ENCODE measurements around the gene NUDT14. TPM values are rescaled to one million over a fixed set of nuclear protein-coding genes. Genes with fewer than 3 reads are reported as not detected.

NUDT14 gene
- total and polyA plus RNA-seq, 12 donors: 4.1 to 55.8 (median 36.6) TPM

- no peak for DNase-seq
- intact Hi-C loops (cut with DNase I): no loop called here
- Histone ChIP-seq H3K27me3 (no peaks in the 10 kb centered on the region), H3K27ac (no peak overlapping the region), H3K9me3 (replicated peaks in 1 of 3) (peaks cover 0 to 6% (median 0%) of the 10 kb centered on the region in 3 donors), H3K4me1 (replicated peaks in 1 of 2) (no peaks in the 10 kb centered on the region), H3K36me3 (replicated peaks in 1 of 2) (no peaks in the 10 kb centered on the region), H3K4me3 (no peak overlapping the region)
- 94 to 96% (median 95%) methylated on average over 31 to 60 of the region's 60 CpGs for WGBS, 4 donors
- no peak for TF ChIP-seq POLR2A (IDR thresholded peaks at IDR 0.05)
- TF ChIP-seq, protein P1, sequence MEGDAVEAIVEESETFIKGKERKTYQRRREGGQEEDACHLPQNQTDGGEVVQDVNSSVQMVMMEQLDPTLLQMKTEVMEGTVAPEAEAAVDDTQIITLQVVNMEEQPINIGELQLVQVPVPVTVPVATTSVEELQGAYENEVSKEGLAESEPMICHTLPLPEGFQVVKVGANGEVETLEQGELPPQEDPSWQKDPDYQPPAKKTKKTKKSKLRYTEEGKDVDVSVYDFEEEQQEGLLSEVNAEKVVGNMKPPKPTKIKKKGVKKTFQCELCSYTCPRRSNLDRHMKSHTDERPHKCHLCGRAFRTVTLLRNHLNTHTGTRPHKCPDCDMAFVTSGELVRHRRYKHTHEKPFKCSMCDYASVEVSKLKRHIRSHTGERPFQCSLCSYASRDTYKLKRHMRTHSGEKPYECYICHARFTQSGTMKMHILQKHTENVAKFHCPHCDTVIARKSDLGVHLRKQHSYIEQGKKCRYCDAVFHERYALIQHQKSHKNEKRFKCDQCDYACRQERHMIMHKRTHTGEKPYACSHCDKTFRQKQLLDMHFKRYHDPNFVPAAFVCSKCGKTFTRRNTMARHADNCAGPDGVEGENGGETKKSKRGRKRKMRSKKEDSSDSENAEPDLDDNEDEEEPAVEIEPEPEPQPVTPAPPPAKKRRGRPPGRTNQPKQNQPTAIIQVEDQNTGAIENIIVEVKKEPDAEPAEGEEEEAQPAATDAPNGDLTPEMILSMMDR (IDR thresholded peaks at IDR 0.05): no peak
These were observed 38.3 kb downstream of the NUDT14 start for GRCh38 chr14:105142651-105143450.

- Histone ChIP-seq H3K27me3 (peaks cover 5% of the 10 kb centered on the region), H3K4me3 (no peak overlapping the region), H3K27ac (no peak overlapping the region), H3K9me3 (replicated peaks in 1 of 3) (peaks cover 0 to 6% (median 0%) of the 10 kb centered on the region in 3 donors), H3K4me1 (replicated peaks in 1 of 2) (no peaks in the 10 kb centered on the region), H3K36me3 (replicated peaks in 1 of 2) (no peaks in the 10 kb centered on the region)
- no peak for DNase-seq
- intact Hi-C loops (cut with DNase I): no loop called here
- WGBS, 4 donors: 86 to 89% (median 87%) methylated on average over 29 to 43 of the region's 43 CpGs
- TF ChIP-seq POLR2A (IDR thresholded peaks at IDR 0.05): no peak
These were observed 39.4 kb downstream of the NUDT14 start for GRCh38 chr14:105141486-105142281.

DNA sequence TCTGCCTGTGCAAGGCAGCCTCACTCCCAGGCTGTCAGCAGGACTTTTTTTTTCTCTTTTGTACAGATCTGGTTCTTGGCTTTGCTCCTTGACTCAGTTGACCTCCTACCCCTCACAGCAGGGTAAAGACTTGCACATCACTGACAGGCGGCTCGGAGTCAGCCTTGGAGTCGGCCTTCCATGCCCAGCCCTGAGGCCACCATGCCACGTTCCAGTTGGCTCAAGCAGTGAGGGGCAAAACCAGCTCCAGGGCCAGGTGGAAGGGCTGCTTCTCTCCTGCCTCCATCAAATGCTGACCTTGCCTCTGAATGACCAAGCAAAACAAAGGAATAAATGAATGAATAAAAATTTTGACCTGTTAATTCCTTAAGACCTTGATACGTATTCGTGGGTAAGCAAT is 40.1 kb downstream of the NUDT14 start:
- TF ChIP-seq POLR2A (IDR thresholded peaks at IDR 0.05): no peak
- TF ChIP-seq, protein P1 (IDR thresholded peaks at IDR 0.05): no peak
- Histone ChIP-seq H3K27me3 (peaks cover 5% of the 10 kb centered on the region), H3K9me3 (replicated peaks in 1 of 3) (peaks cover 0 to 6% (median 0%) of the 10 kb centered on the region in 3 donors), H3K4me3 (no peak overlapping the region), H3K4me1 (replicated peaks in 1 of 2) (no peaks in the 10 kb centered on the region), H3K27ac (no peak overlapping the region), H3K36me3 (replicated peaks in 1 of 2) (no peaks in the 10 kb centered on the region)
- intact Hi-C loops (cut with DNase I): no loop called here
- 82 to 94% (median 84%) methylated on average over 5 to 6 of the region's 6 CpGs for WGBS, 4 donors
- no peak for DNase-seq

GRCh38 chr14:105140581-105140980 is 40.5 kb downstream of the NUDT14 start:
- Histone ChIP-seq H3K9me3 (replicated peaks in 1 of 3) (peaks cover 0 to 6% (median 0%) of the 10 kb centered on the region in 3 donors), H3K27me3 (peaks cover 5% of the 10 kb centered on the region), H3K4me3 (no peak overlapping the region), H3K4me1 (replicated peaks in 1 of 2) (no peaks in the 10 kb centered on the region), H3K27ac (no peak overlapping the region), H3K36me3 (replicated peaks in 1 of 2) (no peaks in the 10 kb centered on the region)
- WGBS, 4 donors: 87 to 94% (median 92%) methylated on average over 5 to 7 of the region's 7 CpGs
- intact Hi-C loops (cut with DNase I): no loop called here
- TF ChIP-seq POLR2A (IDR thresholded peaks at IDR 0.05): no peak
- TF ChIP-seq, protein P1 (IDR thresholded peaks at IDR 0.05): no peak
- no peak for DNase-seq
